ENCODE data around the gene SIK3.

DNA sequence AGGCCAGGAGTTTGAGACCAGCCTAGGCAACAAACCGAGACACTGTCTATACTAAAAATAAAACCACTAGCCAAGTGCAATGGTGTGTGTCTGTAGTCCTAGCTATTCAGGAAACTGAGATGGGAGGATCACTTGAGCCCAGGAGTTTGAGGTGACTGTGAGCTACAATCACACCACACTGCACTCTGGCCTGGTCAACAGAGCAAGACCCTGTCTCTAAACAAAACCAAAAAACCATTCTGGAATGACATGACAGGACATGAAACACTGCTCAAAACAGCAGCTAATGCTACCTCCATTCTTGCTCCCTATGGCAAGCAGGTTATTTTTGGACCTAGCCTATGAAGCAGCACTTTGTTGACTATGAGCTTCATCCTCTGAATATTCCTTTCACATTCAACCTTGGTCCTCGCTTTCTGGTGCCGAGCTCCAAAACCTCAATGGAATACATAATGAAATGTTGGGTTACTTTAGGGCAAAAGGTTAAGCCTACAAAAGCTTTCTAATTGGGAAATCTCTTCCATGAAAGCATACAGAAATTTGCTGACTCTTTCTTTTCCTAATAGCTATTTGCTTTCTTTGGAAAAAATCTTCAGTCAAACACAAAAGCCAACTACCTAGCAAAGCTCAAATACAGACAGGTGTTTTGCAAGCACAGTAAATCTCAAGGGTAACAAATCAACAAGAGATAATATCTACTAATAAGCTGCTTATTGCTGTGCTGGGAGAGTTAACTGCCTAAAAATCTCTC lies 21.1 kb downstream of the SIK3 start:
- TF ChIP-seq, protein P1, sequence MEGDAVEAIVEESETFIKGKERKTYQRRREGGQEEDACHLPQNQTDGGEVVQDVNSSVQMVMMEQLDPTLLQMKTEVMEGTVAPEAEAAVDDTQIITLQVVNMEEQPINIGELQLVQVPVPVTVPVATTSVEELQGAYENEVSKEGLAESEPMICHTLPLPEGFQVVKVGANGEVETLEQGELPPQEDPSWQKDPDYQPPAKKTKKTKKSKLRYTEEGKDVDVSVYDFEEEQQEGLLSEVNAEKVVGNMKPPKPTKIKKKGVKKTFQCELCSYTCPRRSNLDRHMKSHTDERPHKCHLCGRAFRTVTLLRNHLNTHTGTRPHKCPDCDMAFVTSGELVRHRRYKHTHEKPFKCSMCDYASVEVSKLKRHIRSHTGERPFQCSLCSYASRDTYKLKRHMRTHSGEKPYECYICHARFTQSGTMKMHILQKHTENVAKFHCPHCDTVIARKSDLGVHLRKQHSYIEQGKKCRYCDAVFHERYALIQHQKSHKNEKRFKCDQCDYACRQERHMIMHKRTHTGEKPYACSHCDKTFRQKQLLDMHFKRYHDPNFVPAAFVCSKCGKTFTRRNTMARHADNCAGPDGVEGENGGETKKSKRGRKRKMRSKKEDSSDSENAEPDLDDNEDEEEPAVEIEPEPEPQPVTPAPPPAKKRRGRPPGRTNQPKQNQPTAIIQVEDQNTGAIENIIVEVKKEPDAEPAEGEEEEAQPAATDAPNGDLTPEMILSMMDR (IDR thresholded peaks at IDR 0.05): no peak
- no peak for TF ChIP-seq ZFX (IDR thresholded peaks at IDR 0.05; ENCODE audit: borderline replicate concordance)
